HEK293T (cell line): ENCODE measurements around the gene HTRA3.

Experiments
- CTCF ChIA-PET: fragments of 350-600 bp; formaldehyde crosslinking; extraction: SDS; loops from one replicate; lab custom pipeline; 2021; ENCODE audit warnings: antibody characterized with exemption, inconsistent platforms; lab: Yijun Ruan, JAX
- POLR2A ChIA-PET: fragments of 350-600 bp; formaldehyde crosslinking; extraction: SDS; loops from one replicate; lab custom pipeline; 2020; ENCODE audit warnings: antibody characterized with exemption, inconsistent platforms; lab: Yijun Ruan, JAX
- DNase-seq: peaks from one replicate; pipeline ENCODE4 v3.0.0; 2012; ENCODE audit warnings: mixed read lengths; ENCODE audit errors: extremely low spot score
- ARNT ChIP-seq: fragments of 450-650 bp; IDR thresholded peaks from 2 replicates; pipeline ENCODE4 v1.6.1; 2017; ENCODE audit warnings: mild to moderate bottlenecking
- BHLHE40 ChIP-seq: fragments of 450-650 bp; IDR thresholded peaks from 2 replicates; pipeline ENCODE4 v1.6.1; 2016; ENCODE audit warnings: mild to moderate bottlenecking, moderate library complexity, borderline replicate concordance
- CTBP1 ChIP-seq: fragments of 450-650 bp; IDR thresholded peaks from 2 replicates; pipeline ENCODE4 v1.6.1; 2016; ENCODE audit warnings: borderline replicate concordance
- ELF4 ChIP-seq: fragments of 450-650 bp; IDR thresholded peaks from 2 replicates; pipeline ENCODE4 v1.6.1; 2017; ENCODE audit warnings: antibody characterized with exemption
- FOXA1 ChIP-seq: fragments of 450-650 bp; IDR thresholded peaks from 2 replicates; pipeline ENCODE4 v1.6.1; 2016; ENCODE audit warnings: mild to moderate bottlenecking
- FOXK2 ChIP-seq: fragments of 450-650 bp; IDR thresholded peaks from 2 replicates; pipeline ENCODE4 v1.6.1; 2016; ENCODE audit warnings: mild to moderate bottlenecking
- FOXM1 ChIP-seq: fragments of 450-650 bp; IDR thresholded peaks from 2 replicates; pipeline ENCODE4 v1.6.1; 2017; ENCODE audit warnings: mild to moderate bottlenecking, borderline replicate concordance
- HDGF ChIP-seq: fragments of 450-650 bp; IDR thresholded peaks from 2 replicates; pipeline ENCODE4 v1.6.1; 2017; ENCODE audit warnings: antibody characterized with exemption, borderline replicate concordance
- L3MBTL2 ChIP-seq: fragments of 450-650 bp; conservative IDR thresholded peaks from 2 replicates; pipeline ENCODE4 v1.6.1; 2016; ENCODE audit warnings: mild to moderate bottlenecking
- LEF1 ChIP-seq: fragments of 450-650 bp; IDR thresholded peaks from 2 replicates; pipeline ENCODE4 v1.6.1; 2017; ENCODE audit warnings: mild to moderate bottlenecking, borderline replicate concordance
- NFRKB ChIP-seq: fragments of 450-650 bp; IDR thresholded peaks from 2 replicates; pipeline ENCODE4 v1.6.1; 2016; ENCODE audit warnings: mild to moderate bottlenecking, moderate library complexity
- SP1 ChIP-seq: fragments of 450-650 bp; IDR thresholded peaks from 2 replicates; pipeline ENCODE4 v1.6.1; 2017
- SUZ12 ChIP-seq: fragments of 450-650 bp; IDR thresholded peaks from 2 replicates; pipeline ENCODE4 v1.6.1; 2016; ENCODE audit warnings: mild to moderate bottlenecking
- TARDBP ChIP-seq: fragments of 450-650 bp; IDR thresholded peaks from 2 replicates; pipeline ENCODE4 v1.6.1; 2016
- ZNF384 ChIP-seq: fragments of 450-650 bp; IDR thresholded peaks from 2 replicates; pipeline ENCODE4 v1.6.1; 2016
- TF ChIP-seq, protein P1 (sequence below): fragments of 450-650 bp; IDR thresholded peaks from 2 replicates; pipeline ENCODE4 v1.6.1; 2016

HTRA3 gene

DNA sequence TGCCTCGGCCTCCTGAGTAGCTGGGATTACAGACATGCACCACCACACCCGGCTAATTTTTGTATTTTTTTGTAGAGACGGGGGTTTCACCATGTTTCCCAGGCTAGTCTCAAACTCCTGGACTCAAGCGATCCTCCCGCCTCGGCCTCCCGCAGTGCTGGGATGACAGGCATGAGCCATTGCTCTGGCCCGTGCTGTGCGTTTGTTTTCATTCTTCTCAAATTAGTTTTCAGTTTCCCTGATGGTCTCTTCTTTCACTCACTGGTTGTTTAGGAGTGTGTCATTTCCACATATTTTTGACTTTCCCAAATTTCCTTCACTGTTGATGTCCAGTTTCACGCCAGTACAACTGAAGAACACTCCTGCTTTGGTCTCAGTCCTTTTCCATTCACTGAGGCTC, 38.7 kb upstream of the HTRA3 start:
- POLR2A ChIA-PET: no interaction called here
- DNase-seq: no peak
- CTCF ChIA-PET: interaction anchor here (2.6 kb wide), 1 partner anchor 54 kb away, joined by 5 read pairs; no protein-coding TSS in a partner anchor
- TF ChIP-seq, protein P1, sequence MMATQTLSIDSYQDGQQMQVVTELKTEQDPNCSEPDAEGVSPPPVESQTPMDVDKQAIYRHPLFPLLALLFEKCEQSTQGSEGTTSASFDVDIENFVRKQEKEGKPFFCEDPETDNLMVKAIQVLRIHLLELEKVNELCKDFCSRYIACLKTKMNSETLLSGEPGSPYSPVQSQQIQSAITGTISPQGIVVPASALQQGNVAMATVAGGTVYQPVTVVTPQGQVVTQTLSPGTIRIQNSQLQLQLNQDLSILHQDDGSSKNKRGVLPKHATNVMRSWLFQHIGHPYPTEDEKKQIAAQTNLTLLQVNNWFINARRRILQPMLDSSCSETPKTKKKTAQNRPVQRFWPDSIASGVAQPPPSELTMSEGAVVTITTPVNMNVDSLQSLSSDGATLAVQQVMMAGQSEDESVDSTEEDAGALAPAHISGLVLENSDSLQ: peak; percentile 68
- TF ChIP-seq HDGF: no peak
- no peak for TF ChIP-seq L3MBTL2

DNA sequence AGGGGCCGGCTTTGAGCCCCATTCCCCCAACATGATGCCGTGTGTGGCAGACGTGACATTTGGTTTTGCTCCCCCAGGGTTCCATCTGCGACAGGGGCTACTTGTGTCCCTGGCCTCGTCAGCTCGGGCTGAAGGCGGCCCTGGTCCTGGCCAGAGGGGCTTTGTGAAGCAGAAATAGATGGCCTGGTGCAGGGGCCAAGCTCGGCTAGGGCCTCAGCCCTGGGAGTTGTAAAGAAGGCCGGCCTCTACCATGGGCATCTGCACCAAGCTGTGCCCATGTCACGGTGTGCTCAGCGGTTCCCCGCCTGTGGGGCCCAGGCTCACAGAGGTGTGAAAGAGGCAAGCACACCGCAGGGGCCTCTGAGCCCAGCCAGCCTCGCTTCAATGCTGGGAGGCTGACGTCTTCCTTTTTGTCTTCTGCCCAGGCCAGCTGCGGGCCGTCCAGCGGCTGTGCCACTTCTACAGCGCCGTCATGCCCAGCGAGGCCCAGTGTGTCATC, 38.0 kb upstream of the HTRA3 start:
- ChIA-PET CTCF (interaction anchor here (2.6 kb wide), 1 partner anchor 55 kb away, joined by 5 read pairs; no protein-coding TSS in a partner anchor), POLR2A (no interaction called here)

GRCh38 chr4:8232748-8233147, 36.8 kb upstream of the HTRA3 start:
- TF ChIP-seq ARNT: no peak
- ChIA-PET POLR2A (no interaction called here), CTCF (no interaction called here)
- DNase-seq: no peak

More for the DNA sequence above, 38.0 kb upstream of the HTRA3 start:
- DNase-seq: no peak
- TF ChIP-seq FOXK2 (no peak), BHLHE40 (no peak), L3MBTL2 (no peak), SP1 (no peak), FOXM1 (no peak), LEF1 (no peak), ARNT (no peak), TARDBP (no peak), CTBP1 (no peak), NFRKB (no peak), ELF4 (no peak), ZNF384 (no peak), FOXA1 (no peak), SUZ12 (no peak), HDGF (no peak)
- TF ChIP-seq, protein P1: no peak

DNA sequence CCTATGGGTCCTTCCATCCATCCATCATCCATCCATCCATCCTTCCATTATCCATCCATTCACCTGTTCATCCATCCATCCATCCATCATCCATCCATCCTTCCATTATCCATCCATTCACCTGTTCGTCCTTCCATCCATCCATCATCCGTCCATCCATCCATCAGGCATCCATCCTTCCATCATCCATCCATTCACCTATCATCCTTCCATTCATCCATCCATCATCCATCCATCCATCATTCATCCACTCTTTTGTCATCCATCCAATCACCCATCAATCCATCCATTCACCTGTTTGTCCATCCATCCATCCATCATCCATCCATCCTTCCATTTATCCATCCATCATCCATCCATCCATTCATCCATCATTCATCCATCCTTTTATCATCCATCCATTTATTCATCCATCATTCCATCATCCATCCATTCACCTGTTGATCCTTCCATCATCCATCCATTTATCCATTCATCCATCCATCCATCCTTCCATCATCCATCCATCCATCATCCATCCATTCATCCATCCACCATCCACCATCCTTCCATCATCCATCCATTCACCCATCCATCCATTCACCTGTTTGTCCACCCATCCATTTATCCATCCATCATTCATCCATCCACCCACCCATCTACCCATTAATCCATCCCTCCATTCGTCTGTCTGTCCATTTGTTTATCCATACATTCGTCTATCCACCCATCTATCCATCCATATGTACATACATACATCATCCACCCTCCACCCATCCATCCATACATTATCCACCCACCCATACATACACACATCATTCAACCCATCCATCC, 35.7 kb upstream of the HTRA3 start:
- CTCF ChIA-PET: no interaction called here
- TF ChIP-seq ARNT (no peak), CTBP1 (no peak; the same call in 1 of the 2 replicates), LEF1 (no peak)
- TF ChIP-seq, protein P1: no peak
- POLR2A ChIA-PET: no interaction called here
- DNase-seq: no peak

- ChIA-PET POLR2A (no interaction called here), CTCF (no interaction called here)
- no peak for TF ChIP-seq SP1
- no peak for TF ChIP-seq FOXM1
- no peak for DNase-seq
Measured at GRCh38 chr4:8234715-8235114, 34.8 kb upstream of the HTRA3 start.

DNA sequence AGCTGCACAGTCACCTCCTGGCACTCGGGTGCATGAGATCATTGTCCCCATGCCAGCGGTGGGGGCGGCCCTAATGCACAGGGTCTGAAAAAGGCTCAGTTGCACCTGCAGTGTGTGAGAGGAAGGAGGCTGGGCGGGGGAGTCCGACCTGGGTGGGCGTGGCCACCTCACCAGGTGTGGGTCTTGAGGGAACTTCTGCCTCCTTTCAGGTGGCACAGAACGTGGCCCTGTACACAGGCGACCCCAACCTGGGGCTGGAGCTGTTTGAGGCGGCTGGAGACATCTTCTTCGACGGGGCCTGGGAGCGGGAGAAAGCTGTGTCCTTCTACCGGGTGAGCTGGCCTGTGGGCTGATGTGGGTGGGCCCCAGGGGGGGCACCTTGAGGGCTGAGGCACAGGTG, 34.3 kb upstream of the HTRA3 start:
- DNase-seq: no peak
- TF ChIP-seq FOXK2 (no peak), ARNT (no peak), HDGF (no peak), ZNF384 (no peak), L3MBTL2 (no peak), LEF1 (no peak), BHLHE40 (no peak), SP1 (no peak), SUZ12 (no peak), FOXM1 (no peak)
- TF ChIP-seq, protein P1: no peak
- CTCF ChIA-PET: interaction anchor here (0.9 to 1.0 kb wide), 2 partner anchors 85 to 100 kb away, joined by 3 read pairs; no protein-coding TSS in a partner anchor
- POLR2A ChIA-PET: no interaction called here
